GM21360 (cell line): Measurements from ENCODE around the gene UBE2L6.

ENCODE experiments used
- ATAC-seq: cut with Tn5 transposase; IDR thresholded peaks from one replicate; pipeline ENCODE4 v1.9.1; 2021; ENCODE audit warnings: mild to moderate bottlenecking, moderate library complexity; ENCODE audit not compliant: unreplicated experiment

The UBE2L6 gene

GRCh38 chr11:57530596-57531507 is 36.6 kb downstream of the UBE2L6 start, which contains the start of gene TIMM10:
Gene TIMM10 (minus strand): TSS chr11:57530754. CDS start chr11:57530189, 565 bp downstream.
- ATAC-seq = peak; percentile 96

- no peak for ATAC-seq
These were observed 37.3 kb downstream of the UBE2L6 start for GRCh38 chr11:57530215-57530595.

- ATAC-seq = no peak
These were observed 38.5 kb downstream of the UBE2L6 start for GRCh38 chr11:57529012-57529411.

- ATAC-seq = no peak
These were observed 40.3 kb downstream of the UBE2L6 start for GRCh38 chr11:57527056-57527631.

GRCh38 chr11:57523419-57523818 is 44.1 kb downstream of the UBE2L6 start:
- no peak for ATAC-seq

- no peak for ATAC-seq
These were observed 46.4 kb downstream of the UBE2L6 start for GRCh38 chr11:57521116-57521515.

GRCh38 chr11:57516061-57516443 is 51.4 kb downstream of the UBE2L6 start:
- ATAC-seq = no peak

- peak; percentile 32 for ATAC-seq
These were observed 52.0 kb downstream of the UBE2L6 start, which contains the start of gene SLC43A1 for GRCh38 chr11:57515332-57516060. Gene SLC43A1 (minus strand): TSS chr11:57515702. CDS start chr11:57514111, 1,591 bp downstream.

- peak; percentile 31 for ATAC-seq
These were observed 52.7 kb downstream of the UBE2L6 start for GRCh38 chr11:57514538-57515331.

- ATAC-seq = peak; percentile 35
These were observed 53.4 kb downstream of the UBE2L6 start for GRCh38 chr11:57513911-57514537.

GRCh38 chr11:57513452-57513795 is 54.0 kb downstream of the UBE2L6 start:
- no peak for ATAC-seq

GRCh38 chr11:57512646-57513451 is 54.6 kb downstream of the UBE2L6 start:
- ATAC-seq = no peak

- no peak for ATAC-seq
These were observed 55.6 kb downstream of the UBE2L6 start for GRCh38 chr11:57511741-57512430.

- no peak for ATAC-seq
These were observed 58.9 kb downstream of the UBE2L6 start for GRCh38 chr11:57508341-57509170.

GRCh38 chr11:57506522-57506921 is 61.0 kb downstream of the UBE2L6 start:
- ATAC-seq = no peak

- ATAC-seq = no peak
These were observed 63.0 kb downstream of the UBE2L6 start for GRCh38 chr11:57504511-57504910.

- ATAC-seq = no peak
These were observed 64.6 kb downstream of the UBE2L6 start for GRCh38 chr11:57502870-57503269.

GRCh38 chr11:57502376-57502775 is 65.1 kb downstream of the UBE2L6 start:
- no peak for ATAC-seq
